GM19025 (cell line): Measurements from ENCODE around the gene MBNL1.

Experiments
- ATAC-seq: cut with Tn5 transposase; IDR thresholded peaks from one replicate; pipeline ENCODE4 v1.9.1; 2021; ENCODE audit warnings: mild to moderate bottlenecking, low read depth, moderate library complexity; ENCODE audit not compliant: unreplicated experiment

The MBNL1 gene

DNA sequence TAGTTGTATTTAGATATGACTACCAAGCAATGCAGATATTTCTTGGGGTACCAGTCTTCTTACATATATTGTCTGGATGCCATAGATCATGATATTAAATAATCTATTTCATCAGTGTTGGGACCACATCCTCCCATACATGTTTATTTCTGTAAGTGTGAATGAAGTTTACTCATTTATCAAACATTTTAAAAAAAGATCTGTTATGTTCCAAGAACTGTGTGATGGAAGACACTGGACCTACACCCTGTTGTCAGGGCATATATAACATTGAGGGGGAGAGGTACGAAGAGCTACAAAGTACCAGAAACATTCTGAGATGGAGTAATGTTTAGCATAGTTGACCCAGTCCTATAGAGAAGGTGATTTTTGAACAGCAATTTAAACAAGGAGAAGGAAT, 26.6 kb downstream of the MBNL1 start:
- ATAC-seq: no peak

DNA sequence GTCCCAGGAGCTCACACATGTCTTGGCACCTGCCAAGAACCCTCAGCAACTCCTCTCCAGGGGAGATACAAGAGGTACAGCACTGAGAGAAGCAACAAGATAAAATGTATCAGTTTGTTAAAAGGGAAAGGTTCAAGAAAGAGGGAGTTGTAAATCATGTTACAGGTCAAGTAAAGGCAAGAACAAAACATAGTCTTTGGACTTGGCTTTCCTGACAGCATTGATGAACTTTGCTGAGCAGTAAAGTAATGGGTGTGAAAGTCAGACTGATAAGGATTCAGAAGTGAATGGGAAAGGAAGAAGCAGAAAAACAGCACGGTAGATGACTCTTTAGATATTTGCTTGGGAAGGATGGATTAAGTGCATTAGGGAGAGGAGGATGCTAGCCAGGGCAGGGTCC, 27.1 kb downstream of the MBNL1 start:
- ATAC-seq: no peak

DNA sequence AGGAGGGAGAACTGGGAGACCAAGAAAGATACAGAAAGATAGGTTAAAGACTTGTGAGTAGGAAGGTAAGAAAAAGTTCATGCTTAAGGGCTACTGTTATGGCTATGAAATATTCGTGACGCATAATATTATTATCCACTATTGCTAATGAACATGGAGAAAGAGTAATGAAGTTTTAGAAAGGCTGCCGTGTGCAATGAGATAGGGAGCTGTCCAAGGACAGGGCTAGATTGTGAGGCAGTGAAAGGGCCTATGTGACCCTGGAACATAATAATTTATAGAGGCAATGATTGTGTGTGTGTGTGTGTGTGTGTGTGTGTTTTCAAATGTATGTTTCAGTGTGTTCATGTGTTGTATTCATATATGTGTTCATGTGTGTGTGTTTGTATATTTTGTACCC, 27.7 kb downstream of the MBNL1 start:
- ATAC-seq: no peak

DNA sequence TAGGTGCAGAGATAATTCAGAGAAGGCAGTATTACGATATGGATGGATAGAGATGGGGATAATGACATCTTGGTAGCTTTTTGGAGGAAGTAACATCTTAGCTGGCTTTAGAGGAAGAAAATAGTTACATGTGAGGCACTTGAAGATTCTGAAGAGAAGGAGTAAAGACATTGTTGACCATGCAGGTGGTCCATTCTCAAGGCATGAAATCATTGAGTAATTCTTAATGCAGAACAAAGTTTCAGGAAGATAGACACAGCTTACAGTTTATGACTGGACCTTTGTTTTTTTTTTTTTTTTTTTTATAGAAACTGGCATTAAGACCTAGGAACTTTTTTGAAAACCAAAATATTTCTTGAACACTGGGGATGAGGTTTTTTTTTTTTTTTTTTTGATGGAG, 28.2 kb downstream of the MBNL1 start:
- no peak for ATAC-seq

DNA sequence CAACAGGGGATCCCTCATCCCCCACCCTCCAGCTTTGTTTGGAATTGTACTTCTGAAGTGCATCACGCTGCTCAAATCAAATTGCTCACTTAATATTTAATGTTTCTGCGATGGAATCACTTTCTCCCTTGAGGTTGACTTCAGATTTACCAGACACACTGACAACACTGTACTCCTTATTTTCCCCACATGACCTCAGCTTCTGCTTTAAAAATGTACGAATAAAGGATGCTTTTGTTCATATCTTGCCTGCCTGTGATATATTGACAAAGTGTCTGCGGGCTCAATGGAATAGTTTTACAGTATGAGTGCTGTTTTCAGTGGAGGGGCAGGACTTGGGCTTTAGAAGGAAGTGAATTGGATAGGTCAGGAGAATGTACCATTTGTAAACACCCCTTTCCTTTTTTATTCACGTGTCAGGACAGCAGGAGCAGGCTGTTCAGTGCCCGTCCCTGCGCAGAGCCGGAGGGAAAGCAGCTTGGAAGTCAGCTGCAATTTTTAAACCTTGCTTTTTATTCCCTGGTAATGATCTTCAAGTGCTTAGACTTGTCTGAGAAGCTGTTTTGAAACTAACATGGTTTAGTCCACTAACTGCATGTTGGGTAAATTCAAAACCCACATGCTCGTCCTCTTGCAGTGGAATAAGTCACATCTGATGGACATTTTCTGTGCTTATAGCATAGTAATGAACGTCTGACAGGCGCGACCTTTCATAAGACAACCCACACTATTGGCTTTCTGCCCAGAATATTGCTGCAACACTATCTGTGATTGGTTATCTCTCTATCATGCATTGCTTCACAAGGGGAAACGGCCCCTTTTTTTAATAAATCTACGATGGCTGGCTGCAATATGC, 29.9 kb downstream of the MBNL1 start:
- peak; percentile 45 for ATAC-seq

DNA sequence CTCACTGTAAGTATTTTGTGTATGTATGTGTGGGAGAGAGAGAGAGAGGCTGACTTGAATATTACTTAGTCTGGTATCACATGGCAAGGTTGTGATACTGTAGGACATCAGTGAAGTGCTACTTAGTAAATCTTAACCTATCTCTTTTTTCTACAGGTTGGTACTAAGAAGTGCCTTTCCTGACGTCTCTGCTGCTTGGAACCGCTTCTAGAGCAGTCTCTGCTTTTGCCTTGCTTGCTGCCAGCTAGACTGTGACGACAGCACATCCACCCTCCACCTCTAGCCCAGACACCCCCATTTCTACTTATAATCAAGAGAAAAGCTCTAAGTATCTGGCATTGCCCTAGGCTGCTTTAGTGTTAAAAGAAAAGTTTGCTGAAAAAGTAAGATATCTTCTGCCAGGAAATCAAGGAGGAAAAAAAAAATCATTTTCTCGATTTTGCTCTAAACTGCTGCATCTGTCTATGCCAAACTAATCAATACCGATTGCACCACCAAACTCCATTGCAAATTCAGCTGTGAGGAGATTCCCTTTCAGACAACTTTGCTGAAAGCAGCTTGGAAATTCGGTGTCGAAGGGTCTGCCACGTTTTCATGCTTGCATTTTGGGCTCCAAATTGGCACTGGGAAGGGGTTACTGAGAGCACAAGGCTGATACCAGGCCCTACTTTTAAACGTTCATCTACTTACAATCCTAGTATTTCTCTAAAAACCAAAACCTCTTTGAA, 30.7 kb downstream of the MBNL1 start:
- ATAC-seq: peak; percentile 6

DNA sequence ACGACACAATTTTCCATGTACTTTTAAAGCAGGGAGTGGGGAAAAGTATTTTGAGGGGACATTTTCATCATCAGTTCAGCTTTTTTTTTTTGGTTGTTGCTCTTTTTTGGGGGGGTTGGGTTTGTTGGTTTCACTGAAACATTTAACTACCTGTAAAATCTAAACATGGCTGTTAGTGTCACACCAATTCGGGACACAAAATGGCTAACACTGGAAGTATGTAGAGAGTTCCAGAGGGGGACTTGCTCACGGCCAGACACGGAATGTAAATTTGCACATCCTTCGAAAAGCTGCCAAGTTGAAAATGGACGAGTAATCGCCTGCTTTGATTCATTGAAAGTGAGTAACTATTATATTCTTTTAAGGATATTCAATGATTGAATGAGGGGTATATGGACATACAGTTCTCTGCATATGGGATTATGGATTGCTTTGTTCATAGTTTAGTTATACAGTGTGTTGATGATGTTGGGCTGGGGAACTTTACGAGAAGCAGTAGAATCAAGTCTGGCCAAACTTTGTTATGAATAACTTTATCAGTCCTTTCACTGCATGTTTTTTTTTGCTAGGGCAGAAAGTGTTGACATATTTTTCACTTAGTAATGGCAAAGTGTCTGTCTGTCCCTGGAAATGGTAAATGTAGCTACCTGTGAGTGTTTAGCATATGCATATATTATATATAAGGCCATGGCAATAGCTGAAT, 31.5 kb downstream of the MBNL1 start:
- no peak for ATAC-seq

DNA sequence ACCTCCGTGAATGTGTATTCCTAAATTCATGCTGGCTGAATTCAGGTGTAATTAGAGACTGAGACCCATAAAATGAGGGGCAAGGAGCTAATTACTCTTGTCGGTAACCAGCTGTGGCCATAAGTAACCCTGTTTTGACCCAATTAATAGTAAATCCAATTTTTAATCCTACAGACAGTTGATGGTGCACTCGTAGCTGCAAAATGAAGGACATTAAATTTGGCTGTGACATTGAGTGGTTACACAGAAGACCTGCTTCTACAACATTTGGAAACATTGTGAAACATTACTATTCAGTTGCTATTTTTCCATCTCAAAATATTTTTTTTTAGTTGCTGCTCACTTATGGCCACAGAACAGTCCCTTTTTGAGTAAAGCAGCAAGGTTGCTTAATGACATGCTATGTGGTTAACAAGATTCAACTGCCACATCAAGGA, 33.0 kb downstream of the MBNL1 start:
- no peak for ATAC-seq

DNA sequence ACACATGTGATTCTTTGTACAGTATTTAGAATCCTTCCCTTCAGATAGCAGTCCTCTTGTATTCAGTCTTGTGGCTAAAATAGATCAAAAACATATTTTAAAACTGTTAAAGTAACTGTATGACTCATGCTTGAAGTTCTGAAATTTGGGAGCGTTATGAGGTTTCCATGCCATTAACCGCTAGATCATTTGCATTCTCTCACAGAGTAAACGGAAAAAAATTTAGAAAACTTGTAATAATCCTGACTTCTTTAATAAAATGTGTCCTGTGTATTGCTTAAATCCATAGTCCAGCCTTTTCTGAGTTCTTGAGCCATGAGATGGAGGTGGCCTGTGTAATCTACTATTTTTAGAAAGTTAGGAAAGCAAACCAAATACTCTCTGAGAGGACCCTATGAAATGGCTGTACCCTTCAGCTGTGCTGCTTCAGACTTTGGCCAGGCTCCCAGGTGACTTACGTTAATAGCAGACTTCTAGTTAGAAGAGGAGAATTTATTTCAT, 33.8 kb downstream of the MBNL1 start:
- ATAC-seq: no peak

DNA sequence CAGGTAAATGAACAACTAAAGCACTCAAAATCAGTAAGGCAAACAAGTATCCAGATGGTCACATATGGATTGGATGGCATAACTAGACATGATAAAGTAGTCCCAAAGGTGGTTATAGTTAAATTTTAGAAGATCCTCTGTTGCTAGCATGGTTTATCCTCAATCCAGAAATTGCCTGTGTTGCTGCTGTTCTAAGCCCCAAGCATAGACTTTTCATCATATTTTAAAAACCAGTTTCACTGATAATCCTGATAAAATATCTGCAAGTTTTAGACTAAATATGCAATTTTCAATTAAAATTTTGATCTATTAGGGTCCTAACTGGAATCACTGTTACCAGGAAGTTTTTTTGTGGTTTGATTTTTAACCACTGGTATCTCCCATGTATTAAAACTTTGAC, 35.4 kb downstream of the MBNL1 start:
- ATAC-seq: no peak

DNA sequence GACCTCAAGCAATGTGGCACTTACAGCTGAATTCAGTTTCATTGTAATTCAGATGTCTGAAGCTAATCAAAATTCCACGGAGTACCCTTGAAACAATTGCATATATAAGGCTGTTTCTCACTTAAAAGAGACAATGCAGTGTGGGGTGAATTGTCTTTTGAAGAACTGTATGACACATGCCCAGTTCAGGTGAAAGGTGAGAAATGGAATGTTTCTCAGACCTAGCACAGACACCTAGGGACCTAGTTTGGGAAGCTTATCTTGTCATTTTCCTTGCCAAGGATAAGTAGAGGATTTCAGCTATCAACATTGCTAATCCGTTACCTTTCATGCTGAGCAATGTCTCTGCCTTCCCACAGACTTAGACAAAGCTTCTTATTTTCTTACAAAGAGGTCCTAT, 36.3 kb downstream of the MBNL1 start:
- ATAC-seq: no peak

DNA sequence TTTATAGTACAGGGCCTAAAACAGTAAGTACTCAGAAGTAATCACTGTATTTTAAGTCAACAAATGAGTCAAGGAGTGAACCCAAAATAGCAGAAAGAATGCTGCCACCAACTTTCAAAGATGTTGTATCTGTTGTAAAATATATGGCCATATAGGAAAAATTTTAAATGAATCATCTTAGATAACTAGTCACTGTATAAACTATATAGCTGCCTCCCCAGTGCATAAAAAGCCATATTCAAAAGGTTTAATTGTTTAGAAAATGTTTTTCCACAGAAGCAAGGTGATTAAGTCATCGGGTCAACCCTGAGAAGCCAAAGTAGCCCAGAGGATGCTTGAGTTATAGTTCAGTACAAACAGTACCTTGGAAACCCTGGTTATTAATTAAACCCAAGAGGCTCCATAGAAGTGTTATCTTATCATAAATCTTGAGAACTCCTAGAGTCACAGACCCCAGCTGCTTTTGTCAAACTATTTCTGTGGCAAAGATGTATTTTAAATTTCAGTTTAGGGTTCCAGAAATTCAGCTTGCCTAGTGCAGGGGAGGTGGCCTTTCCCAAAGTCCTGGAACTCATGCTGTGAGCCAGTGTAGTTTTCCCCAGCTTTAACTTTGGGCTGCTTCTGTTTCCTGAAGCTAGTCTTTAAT, 39.2 kb downstream of the MBNL1 start:
- no peak for ATAC-seq

DNA sequence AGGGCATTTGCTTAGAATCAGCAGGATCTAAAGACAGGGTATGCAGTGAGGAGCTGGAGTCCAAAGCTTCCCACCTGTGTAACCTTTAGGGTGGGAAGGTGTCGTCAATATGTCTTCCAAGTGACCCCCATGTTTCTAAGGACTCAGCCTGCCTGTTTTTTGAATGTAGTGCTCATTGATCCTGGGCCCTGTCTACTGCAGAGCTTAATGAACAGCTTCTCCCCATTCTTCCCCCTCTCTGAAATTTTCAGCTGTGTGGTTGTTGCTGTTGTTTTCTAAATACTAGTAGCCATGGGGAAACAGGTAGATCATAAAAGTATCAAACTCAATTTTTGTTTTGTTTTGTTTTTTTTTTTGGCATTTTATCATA, 39.7 kb downstream of the MBNL1 start:
- ATAC-seq: no peak

DNA sequence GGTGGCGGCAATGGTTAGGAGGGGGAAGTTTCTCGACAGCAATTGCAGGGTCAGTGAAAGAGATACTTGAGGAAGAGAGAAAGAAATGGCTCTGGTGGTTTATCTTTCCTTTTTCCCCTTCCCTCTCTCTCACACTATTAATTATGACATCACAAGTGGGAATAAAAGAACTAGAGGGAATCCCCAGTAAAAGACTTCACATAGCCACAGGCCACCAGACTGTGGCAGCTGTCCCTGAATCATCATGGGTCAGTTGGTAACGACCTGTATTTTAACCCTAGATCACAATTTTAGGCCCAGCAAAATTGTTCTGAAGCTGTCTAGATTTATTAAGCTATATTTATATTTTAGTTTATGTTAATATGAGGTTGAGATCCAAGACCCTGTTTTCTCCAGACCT, 40.3 kb downstream of the MBNL1 start:
- ATAC-seq: no peak

DNA sequence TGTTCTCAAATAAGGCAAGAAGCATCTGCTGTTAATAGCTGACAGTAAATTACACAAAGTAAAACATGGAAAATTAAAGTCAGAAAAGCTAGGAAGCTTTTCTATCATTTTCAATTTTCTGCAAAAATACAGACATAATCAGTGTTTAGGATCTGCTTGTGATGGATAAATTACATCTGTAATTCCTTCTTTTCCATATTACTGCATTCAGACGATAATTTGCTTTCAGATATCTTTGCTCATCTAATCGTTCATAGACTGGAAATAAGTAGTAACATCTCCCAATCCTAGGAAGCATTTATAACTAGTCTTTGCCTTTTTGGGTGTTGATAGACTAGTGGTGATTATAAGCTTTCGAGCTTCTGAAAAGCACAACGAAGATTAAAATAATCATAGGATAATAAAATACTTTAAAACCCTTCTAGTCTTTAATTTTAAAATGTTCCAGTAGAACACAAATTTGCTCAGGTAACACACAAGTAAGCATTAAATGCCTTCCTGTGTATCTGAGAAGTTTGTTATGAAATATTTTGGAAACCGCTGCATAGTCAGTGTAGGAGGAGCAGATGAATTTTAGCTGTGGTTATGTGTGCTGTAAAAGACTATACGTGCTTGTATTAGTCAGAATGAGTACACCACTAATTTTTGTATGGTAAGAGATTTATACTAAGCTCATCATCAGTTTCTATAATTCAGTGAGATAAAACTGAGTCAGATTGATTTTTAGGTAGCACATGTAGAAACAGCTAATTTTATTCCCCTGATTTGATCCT, 41.0 kb downstream of the MBNL1 start:
- no peak for ATAC-seq

DNA sequence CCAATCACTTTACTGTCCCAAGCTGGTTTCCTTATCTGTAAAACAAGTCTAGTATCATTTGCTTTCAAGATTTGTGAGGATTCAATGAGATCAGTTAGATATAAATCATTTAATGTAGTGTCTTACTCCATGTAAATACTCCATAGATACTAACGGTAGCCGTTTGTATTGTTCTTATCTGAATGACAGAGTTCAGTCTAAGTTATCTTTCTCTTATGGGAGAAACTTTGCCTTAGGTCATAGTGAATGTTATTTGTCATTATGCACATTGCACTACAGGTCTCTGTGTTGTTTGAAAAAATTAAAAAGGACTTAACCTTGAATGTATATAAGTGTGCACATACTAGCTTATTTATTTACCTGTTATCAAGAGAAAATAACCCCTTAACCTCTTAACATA, 44.7 kb downstream of the MBNL1 start:
- no peak for ATAC-seq

DNA sequence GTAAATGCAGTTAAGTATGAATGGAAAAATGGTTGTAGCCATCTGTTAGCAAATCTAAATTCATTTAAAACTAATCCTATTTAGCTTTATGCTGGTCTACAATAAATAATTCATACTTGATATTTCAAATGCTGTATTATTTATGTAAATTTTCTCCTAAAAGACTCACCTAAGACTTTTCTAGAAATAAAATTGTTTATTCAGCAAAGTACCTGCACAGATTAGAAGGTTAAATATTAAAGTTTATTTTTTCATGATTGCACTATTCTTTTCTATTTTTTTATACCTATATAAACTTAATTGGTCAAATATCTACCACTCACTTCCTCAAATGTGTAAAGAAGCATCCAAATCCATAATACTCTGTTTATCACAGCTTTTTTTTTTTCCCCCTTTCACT, 45.2 kb downstream of the MBNL1 start:
- ATAC-seq: no peak

DNA sequence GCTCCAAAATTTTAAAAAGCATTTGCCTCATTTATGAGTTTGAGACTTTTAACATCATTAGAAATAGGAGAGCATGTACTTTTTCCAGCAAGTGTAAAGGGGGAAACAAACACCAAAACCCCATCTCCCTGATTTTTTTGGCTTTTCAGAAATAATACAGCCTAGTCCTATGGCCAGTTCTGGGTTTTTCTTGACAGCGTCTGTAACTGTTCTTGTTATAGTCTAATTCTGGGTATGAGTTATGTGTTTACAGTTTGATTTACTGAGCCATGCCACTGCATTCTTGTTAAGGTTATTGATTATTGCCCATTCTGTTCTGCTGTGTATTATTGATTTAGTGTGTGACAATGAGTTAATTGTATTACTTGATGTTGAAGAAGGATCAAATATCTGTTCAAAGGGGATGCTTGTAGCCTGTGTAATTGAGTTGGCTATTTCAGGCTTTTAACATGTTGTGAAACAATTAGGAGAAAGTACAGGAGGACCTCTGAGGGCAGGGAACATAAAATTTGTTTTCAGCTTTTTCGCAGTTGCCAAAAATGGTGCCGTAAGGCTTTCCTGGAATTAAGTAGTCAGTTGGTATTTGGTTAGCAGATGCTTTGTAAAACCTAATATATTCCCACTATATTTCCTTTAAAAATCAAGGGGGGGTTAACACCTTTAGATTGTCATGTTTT, 46.1 kb downstream of the MBNL1 start:
- no peak for ATAC-seq

DNA sequence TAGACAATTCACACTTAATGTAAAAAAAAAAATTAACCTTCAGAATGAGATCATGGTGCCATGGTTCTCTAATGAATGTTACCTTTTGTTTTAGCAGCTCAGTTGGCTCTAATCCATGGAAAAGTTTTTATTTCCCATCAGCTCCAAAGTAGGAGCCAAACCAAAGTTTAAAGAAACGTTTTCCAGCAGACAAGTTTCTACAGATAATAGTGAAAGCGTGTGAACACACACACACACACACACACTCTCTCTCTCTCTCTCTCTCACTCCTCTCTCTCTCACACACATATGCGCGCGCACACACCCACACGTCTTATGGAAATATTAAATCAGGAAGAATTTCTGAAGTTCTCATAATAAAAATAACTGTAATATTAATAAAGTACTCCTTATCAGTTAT, 46.9 kb downstream of the MBNL1 start:
- no peak for ATAC-seq
